Measurements from ENCODE around the gene KLHDC4.

KLHDC4 gene

GRCh38 chr16:87724490-87725291, 41.1 kb downstream of the KLHDC4 start:
- no peak overlapping the region for H3K27ac ChIP-seq (ENCODE audit: low read length)
- no peaks in the 10 kb centered on the region for H3K27me3 ChIP-seq (ENCODE audit: insufficient read depth, low read length, poor library complexity)
- no peak for ATAC-seq (ENCODE audit: insufficient read depth, low read depth)
- no peak overlapping the region for H3K4me2 ChIP-seq (ENCODE audit: insufficient read depth, low read length)
- H3K4me1 ChIP-seq (ENCODE audit: insufficient read depth, low read length): no peaks in the 10 kb centered on the region
- no peaks in the 10 kb centered on the region for H3K9me3 ChIP-seq (ENCODE audit: insufficient read depth, low read length, severe bottlenecking)
- no peak for DNase-seq
- H4K20me1 ChIP-seq (ENCODE audit: insufficient read depth, low read length): peaks cover 42% of the 10 kb centered on the region; the same call in 1 of the 2 replicates
- peaks cover 85% of the 10 kb centered on the region for H3K36me3 ChIP-seq (ENCODE audit: insufficient read depth, low read length)
- H3K4me3 ChIP-seq (ENCODE audit: low read depth in 1 of 2, low read length in 2 of 2): no peak overlapping the region
- TF ChIP-seq CTCF (IDR thresholded peaks at IDR 0.05; ENCODE audit: borderline replicate concordance, extremely low read depth, low read length, poor library complexity, severe bottlenecking) (no peak), EZH2 (IDR thresholded peaks at IDR 0.05; ENCODE audit: borderline replicate concordance, low read depth, low read length, severe bottlenecking) (no peak)
- peaks cover 30% of the 10 kb centered on the region for H3K79me2 ChIP-seq (ENCODE audit: insufficient read depth, low read length)
- no peak overlapping the region for H3K9ac ChIP-seq (ENCODE audit: low read depth, low read length)
- H2AFZ ChIP-seq (ENCODE audit: low read depth, low read length): no peak overlapping the region

DNA sequence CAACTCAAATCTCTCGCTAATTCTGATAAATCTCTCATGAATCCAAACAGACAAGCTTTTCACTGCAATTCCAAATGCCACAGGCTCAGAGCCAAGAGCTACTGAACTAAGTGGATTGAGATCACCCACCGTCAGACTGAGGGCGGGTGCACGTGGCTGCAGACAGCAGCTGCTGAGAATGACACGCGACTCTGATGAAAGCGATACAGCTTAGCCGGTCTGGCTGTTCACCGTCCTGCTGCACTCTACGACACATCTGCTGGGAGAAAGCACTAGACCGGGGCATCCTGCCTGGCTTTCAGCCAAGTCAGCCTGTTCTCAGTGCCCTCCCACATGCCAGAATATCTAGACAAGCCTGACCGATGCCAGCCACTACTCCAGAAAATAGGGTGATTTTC, 42.6 kb downstream of the KLHDC4 start:
- peaks cover 79% of the 10 kb centered on the region for H3K36me3 ChIP-seq (ENCODE audit: insufficient read depth, low read length)
- DNase-seq (no peak), ATAC-seq (ENCODE audit: insufficient read depth, low read depth) (no peak)
- H3K27ac ChIP-seq (ENCODE audit: low read length): no peak overlapping the region
- H3K9me3 ChIP-seq (ENCODE audit: insufficient read depth, low read length, severe bottlenecking): no peaks in the 10 kb centered on the region
- no peak overlapping the region for H3K4me3 ChIP-seq (ENCODE audit: low read depth in 1 of 2, low read length in 2 of 2)
- TF ChIP-seq CTCF (IDR thresholded peaks at IDR 0.05; ENCODE audit: borderline replicate concordance, extremely low read depth, low read length, poor library complexity, severe bottlenecking) (no peak), EZH2 (IDR thresholded peaks at IDR 0.05; ENCODE audit: borderline replicate concordance, low read depth, low read length, severe bottlenecking) (no peak)
- peaks cover 43% of the 10 kb centered on the region; the same call in 1 of the 2 replicates for H4K20me1 ChIP-seq (ENCODE audit: insufficient read depth, low read length)
- peaks cover 30% of the 10 kb centered on the region for H3K79me2 ChIP-seq (ENCODE audit: insufficient read depth, low read length)
- no peaks in the 10 kb centered on the region for H3K4me1 ChIP-seq (ENCODE audit: insufficient read depth, low read length)
- no peak overlapping the region for H3K4me2 ChIP-seq (ENCODE audit: insufficient read depth, low read length)
- no peak overlapping the region for H2AFZ ChIP-seq (ENCODE audit: low read depth, low read length)
- no peak overlapping the region for H3K9ac ChIP-seq (ENCODE audit: low read depth, low read length)
- H3K27me3 ChIP-seq (ENCODE audit: insufficient read depth, low read length, poor library complexity): no peaks in the 10 kb centered on the region

DNA sequence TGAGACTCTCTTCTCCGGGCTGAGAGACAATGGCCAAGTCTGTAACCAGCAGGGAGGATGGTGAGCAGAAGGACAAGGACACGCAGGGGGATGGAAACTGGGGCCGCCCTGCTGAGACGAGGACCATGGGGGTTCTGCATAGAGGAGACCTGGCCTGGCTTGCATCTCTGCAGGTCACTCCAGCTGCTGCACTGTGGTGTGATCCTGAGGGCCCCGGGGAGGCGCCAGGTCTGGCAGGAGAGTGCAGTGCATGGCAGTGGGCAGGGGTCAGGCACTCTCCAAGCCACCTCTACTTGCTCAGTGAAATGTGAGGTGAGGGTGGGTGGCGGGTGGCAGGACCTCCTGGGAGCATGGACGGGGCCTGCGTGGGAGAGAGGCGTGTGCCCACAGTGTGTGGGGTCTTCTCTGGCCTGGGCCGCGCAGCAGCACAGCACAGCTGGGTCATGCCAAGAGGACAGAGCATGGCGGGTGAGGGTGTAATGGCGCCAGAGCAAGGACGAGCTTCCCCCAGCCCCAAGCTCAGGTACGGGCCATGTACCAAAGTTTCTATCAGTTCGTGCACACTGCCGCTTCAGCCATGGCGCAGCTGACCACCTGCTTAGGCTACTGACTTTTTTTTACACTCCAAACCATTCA, 43.1 kb downstream of the KLHDC4 start:
- no peak for DNase-seq
- Histone ChIP-seq H3K4me3 (ENCODE audit: low read depth in 1 of 2, low read length in 2 of 2) (no peak overlapping the region), H4K20me1 (ENCODE audit: insufficient read depth, low read length) (peaks cover 40% of the 10 kb centered on the region; the same call in 1 of the 2 replicates), H3K79me2 (ENCODE audit: insufficient read depth, low read length) (peaks cover 30% of the 10 kb centered on the region), H3K27ac (ENCODE audit: low read length) (no peak overlapping the region), H3K9me3 (ENCODE audit: insufficient read depth, low read length, severe bottlenecking) (no peaks in the 10 kb centered on the region), H3K9ac (ENCODE audit: low read depth, low read length) (no peak overlapping the region), H3K4me2 (ENCODE audit: insufficient read depth, low read length) (no peak overlapping the region), H3K27me3 (ENCODE audit: insufficient read depth, low read length, poor library complexity) (no peaks in the 10 kb centered on the region), H2AFZ (ENCODE audit: low read depth, low read length) (no peak overlapping the region), H3K36me3 (ENCODE audit: insufficient read depth, low read length) (peaks cover 77% of the 10 kb centered on the region), H3K4me1 (ENCODE audit: insufficient read depth, low read length) (no peaks in the 10 kb centered on the region)
- ATAC-seq (ENCODE audit: insufficient read depth, low read depth): no peak
- no peak for TF ChIP-seq CTCF (IDR thresholded peaks at IDR 0.05; ENCODE audit: borderline replicate concordance, extremely low read depth, low read length, poor library complexity, severe bottlenecking)
- TF ChIP-seq EZH2 (IDR thresholded peaks at IDR 0.05; ENCODE audit: borderline replicate concordance, low read depth, low read length, severe bottlenecking): no peak

Data from DND-41 (cell line).